GM21528 (cell line): Measurements from ENCODE around the gene GNA15.

Source experiments
- ATAC-seq: cut with Tn5 transposase; IDR thresholded peaks from one replicate; pipeline ENCODE4 v1.9.1; 2021; ENCODE audit warnings: mild to moderate bottlenecking, moderate library complexity; ENCODE audit not compliant: unreplicated experiment, low FRiP score

GNA15 gene

GRCh38 chr19:3119693-3120380 lies 16.0 kb upstream of the GNA15 start:
- ATAC-seq = no peak

GRCh38 chr19:3120611-3121276 lies 15.1 kb upstream of the GNA15 start:
- no peak for ATAC-seq

DNA sequence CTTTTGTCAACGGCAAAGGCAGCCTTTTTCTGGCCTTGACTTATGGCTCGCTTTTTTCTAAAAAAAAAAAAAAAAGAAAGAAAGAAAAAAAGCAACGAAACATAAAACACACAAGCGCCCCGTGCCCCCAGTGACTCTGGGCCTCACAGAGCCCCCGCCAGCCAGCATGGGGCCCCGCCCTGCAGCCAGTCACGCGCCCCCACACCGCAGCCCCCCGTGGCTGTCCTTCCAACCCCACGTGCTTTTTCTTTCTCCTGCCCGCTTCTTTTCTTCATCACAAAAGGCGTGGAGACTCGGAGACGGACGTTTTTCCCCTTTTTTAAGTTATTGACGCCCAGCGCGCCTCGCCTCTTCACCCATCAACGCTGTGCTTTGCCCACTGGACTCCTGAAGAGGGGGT lies 14.4 kb upstream of the GNA15 start:
- no peak for ATAC-seq

GRCh38 chr19:3121821-3122511 lies 13.9 kb upstream of the GNA15 start:
- ATAC-seq = no peak

DNA sequence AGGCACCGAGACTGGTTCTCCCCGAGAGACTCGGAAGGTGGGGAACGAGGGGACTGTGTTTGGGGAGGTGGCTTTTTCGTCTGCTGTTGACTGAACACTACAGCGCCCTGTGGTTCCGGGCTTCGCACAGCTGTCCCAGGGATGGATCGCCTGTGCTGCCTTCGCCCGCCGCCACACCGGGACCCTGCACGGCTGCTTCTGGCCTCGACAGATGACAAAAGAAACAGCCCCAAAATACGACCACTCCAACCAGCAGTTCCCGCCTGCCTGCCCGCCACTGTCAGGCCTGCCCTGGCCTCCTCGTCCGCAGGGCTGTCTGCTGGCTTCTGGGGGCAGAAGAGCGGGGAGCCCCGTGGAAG lies 13.3 kb upstream of the GNA15 start:
- ATAC-seq = no peak

GRCh38 chr19:3123088-3123721 lies 12.6 kb upstream of the GNA15 start:
- ATAC-seq = no peak

GRCh38 chr19:3123956-3124355 lies 11.9 kb upstream of the GNA15 start:
- ATAC-seq = no peak

DNA sequence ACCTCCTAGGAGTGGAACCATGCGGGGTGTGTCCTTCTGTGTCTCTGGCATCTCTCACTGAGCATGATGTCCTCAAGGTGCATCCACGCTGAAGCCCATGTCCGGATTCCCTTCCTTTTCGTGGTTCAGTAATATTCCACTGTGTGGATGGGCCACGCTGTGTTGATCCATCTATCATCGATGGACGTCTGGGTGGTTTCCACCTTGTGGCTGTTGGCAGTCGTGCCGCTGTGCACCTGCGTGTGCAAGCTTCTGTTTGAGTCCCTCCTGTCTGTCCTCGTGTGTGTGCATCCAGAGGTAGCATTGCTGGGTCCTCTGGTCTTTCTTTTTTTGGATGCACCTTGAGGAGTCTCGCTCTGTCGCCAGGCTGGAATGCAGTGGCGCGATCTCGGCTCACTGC lies 11.2 kb upstream of the GNA15 start:
- no peak for ATAC-seq

- ATAC-seq = no peak
Observed at GRCh38 chr19:3125900-3126524, 9.8 kb upstream of the GNA15 start.

GRCh38 chr19:3129112-3129511 lies 6.7 kb upstream of the GNA15 start:
- no peak for ATAC-seq

GRCh38 chr19:3131168-3131567 lies 4.7 kb upstream of the GNA15 start:
- no peak for ATAC-seq

GRCh38 chr19:3132971-3133792 lies 2.7 kb upstream of the GNA15 start:
- ATAC-seq = peak; percentile 51

GRCh38 chr19:3133793-3134116 lies 2.1 kb upstream of the GNA15 start:
- peak; percentile 23 for ATAC-seq

GRCh38 chr19:3136684-3137055 lies 837 bp downstream of the GNA15 start:
- no peak for ATAC-seq

GRCh38 chr19:3137119-3137518 lies 1.3 kb downstream of the GNA15 start:
- no peak for ATAC-seq

GRCh38 chr19:3138268-3138667 lies 2.4 kb downstream of the GNA15 start:
- ATAC-seq = no peak

DNA sequence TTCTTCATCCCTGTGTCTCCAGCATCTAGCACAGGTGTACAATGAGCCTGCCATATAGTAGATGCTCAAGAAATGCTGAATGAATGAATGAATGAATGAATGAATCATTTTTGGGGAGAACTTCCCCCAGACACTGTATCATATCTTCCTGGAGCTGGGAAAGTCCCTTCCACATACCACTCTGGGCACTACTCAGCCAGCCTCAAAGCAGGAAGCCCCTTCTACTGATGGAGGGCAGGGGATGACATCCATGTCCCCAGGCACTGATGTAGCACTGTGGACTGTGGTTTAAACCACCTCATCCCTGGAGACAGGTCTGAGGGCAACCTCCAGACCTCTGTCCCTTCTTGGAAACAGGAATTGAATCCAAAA lies 4.8 kb downstream of the GNA15 start:
- ATAC-seq = no peak

GRCh38 chr19:3142292-3142670 lies 6.4 kb downstream of the GNA15 start:
- no peak for ATAC-seq

DNA sequence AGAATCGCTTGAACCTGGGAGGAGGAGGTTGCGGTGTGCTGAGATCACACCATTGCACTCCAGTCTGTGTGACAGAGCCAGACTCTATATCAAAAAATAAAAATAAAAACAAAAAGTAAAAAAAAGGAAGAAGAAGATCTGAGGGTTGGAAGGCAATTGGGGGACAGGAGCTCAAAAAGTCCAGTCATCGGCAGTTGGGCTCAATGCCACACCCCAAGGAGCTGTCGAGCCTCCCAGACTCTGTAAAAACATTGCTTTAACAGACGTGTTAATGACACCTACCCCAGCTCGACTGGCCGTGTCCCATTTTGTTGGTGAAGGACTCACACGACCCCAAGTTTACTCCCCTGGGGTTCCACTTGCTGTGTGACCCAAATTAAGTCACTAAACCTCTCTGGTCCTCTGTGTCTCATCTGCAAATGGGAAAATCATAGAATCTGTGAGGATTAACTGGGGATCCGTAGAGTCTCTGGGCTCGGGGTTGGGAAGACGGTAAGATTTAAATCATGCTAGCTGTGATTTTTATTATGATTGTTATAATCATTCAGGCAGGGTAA lies 7.0 kb downstream of the GNA15 start:
- no peak for ATAC-seq
